C4-2B (cell line): Measurements from ENCODE around the gene DEFB118.

Experiments used
- ZFX ChIP-seq: fragments of 450-650 bp; IDR thresholded peaks from 2 replicates; pipeline ENCODE4 v1.6.1; 2017
- TF ChIP-seq, protein P1 (sequence below): fragments of 450-650 bp; conservative IDR thresholded peaks from 2 replicates; pipeline ENCODE4 v1.5.1; 2017; ENCODE audit warnings: mild to moderate bottlenecking

DNA sequence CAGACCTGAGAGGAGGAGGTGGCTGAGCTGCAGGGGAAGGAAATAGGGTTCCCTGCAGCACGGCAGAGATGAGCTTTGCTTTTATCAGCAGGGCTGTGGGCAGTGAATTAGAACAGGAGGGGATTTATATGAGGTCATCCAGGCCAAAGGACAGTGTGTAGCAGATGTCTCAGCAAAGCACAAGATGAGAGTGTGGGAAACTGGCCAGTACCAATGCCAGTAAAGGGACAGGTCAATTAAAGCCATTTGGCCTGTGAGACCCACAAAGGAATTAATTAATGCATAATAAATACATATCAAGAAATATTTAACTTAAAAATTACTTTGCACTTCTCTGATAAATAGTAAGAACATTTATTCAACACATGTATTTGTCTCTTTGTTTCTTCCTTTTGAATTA lies 22.1 kb downstream of the DEFB118 start, which contains the start of gene DEFB119:
- TF ChIP-seq, protein P1, sequence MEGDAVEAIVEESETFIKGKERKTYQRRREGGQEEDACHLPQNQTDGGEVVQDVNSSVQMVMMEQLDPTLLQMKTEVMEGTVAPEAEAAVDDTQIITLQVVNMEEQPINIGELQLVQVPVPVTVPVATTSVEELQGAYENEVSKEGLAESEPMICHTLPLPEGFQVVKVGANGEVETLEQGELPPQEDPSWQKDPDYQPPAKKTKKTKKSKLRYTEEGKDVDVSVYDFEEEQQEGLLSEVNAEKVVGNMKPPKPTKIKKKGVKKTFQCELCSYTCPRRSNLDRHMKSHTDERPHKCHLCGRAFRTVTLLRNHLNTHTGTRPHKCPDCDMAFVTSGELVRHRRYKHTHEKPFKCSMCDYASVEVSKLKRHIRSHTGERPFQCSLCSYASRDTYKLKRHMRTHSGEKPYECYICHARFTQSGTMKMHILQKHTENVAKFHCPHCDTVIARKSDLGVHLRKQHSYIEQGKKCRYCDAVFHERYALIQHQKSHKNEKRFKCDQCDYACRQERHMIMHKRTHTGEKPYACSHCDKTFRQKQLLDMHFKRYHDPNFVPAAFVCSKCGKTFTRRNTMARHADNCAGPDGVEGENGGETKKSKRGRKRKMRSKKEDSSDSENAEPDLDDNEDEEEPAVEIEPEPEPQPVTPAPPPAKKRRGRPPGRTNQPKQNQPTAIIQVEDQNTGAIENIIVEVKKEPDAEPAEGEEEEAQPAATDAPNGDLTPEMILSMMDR, result no peak
- TF ChIP-seq ZFX, result no peak
